HepG2 (cell line): ENCODE measurements around the gene COX6B1. TPM values are rescaled to one million over a fixed set of nuclear protein-coding genes. Genes with fewer than 3 reads are reported as not detected.

Source experiments
- AKAP8 ChIP-seq: sonication (generic); formaldehyde crosslinking; IDR thresholded peaks from 2 replicates; pipeline ENCODE4 v1.5.1; 2020; ENCODE audit warnings: mild to moderate bottlenecking, missing genetic modification reagents
- DDIT3 ChIP-seq: sonication (generic); formaldehyde crosslinking; IDR thresholded peaks from 2 replicates; pipeline ENCODE4 v1.4.0; 2020; ENCODE audit warnings: mild to moderate bottlenecking, missing genetic modification reagents
- DMAP1 ChIP-seq: IDR thresholded peaks from 2 replicates; pipeline ENCODE4 v1.6.1; 2016
- MTF2 ChIP-seq: sonication (generic); formaldehyde crosslinking; IDR thresholded peaks from 2 replicates; pipeline ENCODE4 v1.5.0; 2020; ENCODE audit warnings: missing genetic modification reagents, borderline replicate concordance
- MXI1 ChIP-seq: IDR thresholded peaks from 3 replicates; pipeline ENCODE4 v1.6.1; 2012; ENCODE audit warnings: low read depth, low read length, inconsistent platforms, borderline replicate concordance
- NFIB ChIP-seq: sonication (generic); formaldehyde crosslinking; IDR thresholded peaks from 2 replicates; pipeline ENCODE4 v1.9.0; 2021; ENCODE audit warnings: missing genetic modification reagents, mild to moderate bottlenecking, borderline replicate concordance
- NFKBIZ ChIP-seq: IDR thresholded peaks from 2 replicates; pipeline ENCODE4 v1.6.1; 2018; ENCODE audit warnings: missing genetic modification reagents, missing compliant biosample characterization
- PCBP1 ChIP-seq: fragments of 200-400 bp; formaldehyde crosslinking; IDR thresholded peaks from 2 replicates; pipeline ENCODE4 v1.6.1; 2017; ENCODE audit warnings: mild to moderate bottlenecking, low read depth, low read length, borderline replicate concordance
- POLR2A ChIP-seq, 2 experiments: IDR thresholded peaks; 2 replicates each; pipeline ENCODE4 v1.6.1; 2011; ENCODE audit warnings: low read depth in 2 of 2, low read length in 2 of 2, mild to moderate bottlenecking in 1 of 2, moderate library complexity in 1 of 2; ENCODE audit not compliant: insufficient read depth in 1 of 2
- SP5 ChIP-seq: IDR thresholded peaks from 2 replicates; pipeline ENCODE4 v1.6.1; 2016; ENCODE audit warnings: low read depth, borderline replicate concordance
- TCF12 ChIP-seq, 2 experiments: fragments of 450-650 bp in 1 of 2; sonication (generic) in 1 of 2; formaldehyde crosslinking in 1 of 2; IDR thresholded peaks; 2 replicates each; pipeline versions ENCODE4 v1.6.1 to v1.8.0; 2017 to 2022; ENCODE audit warnings: antibody characterized with exemption in 1 of 2, mild to moderate bottlenecking in 1 of 2, missing genetic modification reagents in 1 of 2, moderate library complexity in 1 of 2
- TCF7L2 ChIP-seq: IDR thresholded peaks from 2 replicates; pipeline ENCODE4 v1.6.1; 2011; ENCODE audit warnings: mild to moderate bottlenecking, low read depth, low read length, moderate library complexity
- ZBTB20 ChIP-seq: sonication (generic); formaldehyde crosslinking; IDR thresholded peaks from 2 replicates; pipeline ENCODE4 v1.8.1; 2023; ENCODE audit warnings: missing genetic modification reagents, low read depth, mild to moderate bottlenecking, borderline replicate concordance
- ZKSCAN1 ChIP-seq: fragments of 150-350 bp; IDR thresholded peaks from 2 replicates; pipeline ENCODE4 v1.6.1; 2014; ENCODE audit warnings: low read length
- ZNF18 ChIP-seq: sonication (generic); formaldehyde crosslinking; IDR thresholded peaks from 2 replicates; pipeline ENCODE4 v1.8.0; 2022; ENCODE audit warnings: mild to moderate bottlenecking, missing genetic modification reagents; ENCODE audit not compliant: insufficient replicate concordance
- ZNF333 ChIP-seq: sonication (generic); formaldehyde crosslinking; IDR thresholded peaks from 2 replicates; pipeline ENCODE4 v1.4.0; 2020; ENCODE audit warnings: mild to moderate bottlenecking, missing genetic modification reagents, borderline replicate concordance
- ZNF564 ChIP-seq: sonication (generic); formaldehyde crosslinking; IDR thresholded peaks from 2 replicates; pipeline ENCODE4 v1.8.1; 2023; ENCODE audit warnings: mild to moderate bottlenecking, missing genetic modification reagents
- ZNF737 ChIP-seq: sonication (generic); formaldehyde crosslinking; IDR thresholded peaks from 2 replicates; pipeline ENCODE4 v1.5.0; 2020; ENCODE audit warnings: missing genetic modification reagents, mild to moderate bottlenecking, borderline replicate concordance
- polyA plus RNA-seq, 8 experiments: library from polyadenylated mRNA; depleted of rRNA in 3 of 8; stranded (reverse) in 7 of 8; unstranded in 1 of 8; fragments of >200 nt; fragmentation: Illumina TruSeq in 4 of 8; extraction: Trizol in 4 of 8; gene quantifications; 2 replicates each; pipeline versions ENCODE4 v1.2.1 to v1.2.3, GENCODE V29; 2011 to 2016; ENCODE audit warnings: low read depth in 4 of 8, missing spikeins in 1 of 8, mixed read lengths in 1 of 8; ENCODE audit not compliant: insufficient read depth in 1 of 8
- total RNA-seq, 5 experiments: library from RNA; depleted of rRNA; stranded (reverse); fragments of >200 nt; fragmentation: Illumina TruSeq; extraction: Trizol; gene quantifications; 2 replicates each; pipeline ENCODE4 v1.2.3, GENCODE V29; 2016; ENCODE audit warnings: low read depth in 1 of 5
- TF ChIP-seq, protein P1 (sequence below), 2 experiments: sonication (generic) in 1 of 2; formaldehyde crosslinking in 1 of 2; IDR thresholded peaks; 2 replicates each; pipeline versions ENCODE4 v1.4.0 to v1.6.1; 2018 to 2020; ENCODE audit warnings: missing genetic modification reagents in 2 of 2, borderline replicate concordance in 1 of 2, low read depth in 1 of 2, mild to moderate bottlenecking in 1 of 2, missing biosample characterization in 1 of 2
- TF ChIP-seq, protein P2 (sequence below): sonication (generic); formaldehyde crosslinking; IDR thresholded peaks from 2 replicates; pipeline ENCODE4 v1.4.0; 2020; ENCODE audit warnings: mild to moderate bottlenecking, missing genetic modification reagents
- TF ChIP-seq, protein P3 (sequence below): fragments of 450-650 bp; IDR thresholded peaks from 2 replicates; pipeline ENCODE4 v1.6.1; 2016
- TF ChIP-seq, protein P4 (sequence below): sonication (generic); IDR thresholded peaks from 2 replicates; pipeline ENCODE4 v1.6.1; 2016; ENCODE audit warnings: low read depth, borderline replicate concordance

Gene COX6B1
- total and polyA plus RNA-seq, 2 of the 13 experiments (the other 11 are each of a cell fraction or from before 2014, with no cell fraction given) = 481 to 487 TPM

DNA sequence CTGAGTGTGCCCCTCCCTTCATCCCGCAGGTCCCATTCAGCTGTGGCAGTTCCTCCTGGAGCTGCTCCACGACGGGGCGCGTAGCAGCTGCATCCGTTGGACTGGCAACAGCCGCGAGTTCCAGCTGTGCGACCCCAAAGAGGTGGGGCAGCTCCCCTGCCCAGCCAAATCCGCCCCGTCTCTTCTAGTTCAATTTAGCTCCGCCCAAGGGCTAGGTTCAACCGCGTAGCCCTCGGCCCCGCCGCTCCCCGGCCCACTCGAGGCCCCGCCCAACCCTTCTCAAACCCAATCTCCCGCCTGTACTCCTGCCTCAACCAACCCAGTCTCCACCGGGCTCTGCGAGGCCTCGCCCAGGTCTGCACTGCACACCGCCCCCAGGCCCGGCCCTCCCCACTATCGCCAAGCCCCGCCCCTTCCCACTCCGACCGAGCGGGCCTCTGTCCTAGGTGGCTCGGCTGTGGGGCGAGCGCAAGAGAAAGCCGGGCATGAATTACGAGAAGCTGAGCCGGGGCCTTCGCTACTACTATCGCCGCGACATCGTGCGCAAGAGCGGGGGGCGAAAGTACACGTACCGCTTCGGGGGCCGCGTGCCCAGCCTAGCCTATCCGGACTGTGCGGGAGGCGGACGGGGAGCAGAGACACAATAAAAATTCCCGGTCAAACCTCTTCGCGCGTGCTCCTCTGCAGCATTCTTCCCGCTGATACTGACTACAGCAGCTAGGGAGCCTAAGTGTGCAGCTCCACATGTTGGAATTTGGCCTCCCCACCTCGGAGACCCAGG lies 3.7 kb upstream of the COX6B1 start (continued):
- TF ChIP-seq, protein P1, sequence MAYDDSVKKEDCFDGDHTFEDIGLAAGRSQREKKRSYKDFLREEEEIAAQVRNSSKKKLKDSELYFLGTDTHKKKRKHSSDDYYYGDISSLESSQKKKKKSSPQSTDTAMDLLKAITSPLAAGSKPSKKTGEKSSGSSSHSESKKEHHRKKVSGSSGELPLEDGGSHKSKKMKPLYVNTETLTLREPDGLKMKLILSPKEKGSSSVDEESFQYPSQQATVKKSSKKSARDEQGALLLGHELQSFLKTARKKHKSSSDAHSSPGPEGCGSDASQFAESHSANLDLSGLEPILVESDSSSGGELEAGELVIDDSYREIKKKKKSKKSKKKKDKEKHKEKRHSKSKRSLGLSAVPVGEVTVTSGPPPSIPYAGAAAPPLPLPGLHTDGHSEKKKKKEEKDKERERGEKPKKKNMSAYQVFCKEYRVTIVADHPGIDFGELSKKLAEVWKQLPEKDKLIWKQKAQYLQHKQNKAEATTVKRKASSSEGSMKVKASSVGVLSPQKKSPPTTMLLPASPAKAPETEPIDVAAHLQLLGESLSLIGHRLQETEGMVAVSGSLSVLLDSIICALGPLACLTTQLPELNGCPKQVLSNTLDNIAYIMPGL (CRISPR knock-in tag; IDR thresholded peaks at IDR 0.05; ENCODE audit: borderline replicate concordance in 1 of 2, low read depth in 1 of 2) = 0 out of 4 replicates have a peak, but pooled peaks of 1 of the 2 experiments have one; percentile 52
- TF ChIP-seq AKAP8 (CRISPR knock-in tag) (no peak), PCBP1 (peak; percentile 71; the same call in 1 of the 2 replicates), ZBTB20 (CRISPR knock-in tag) (no peak), DDIT3 (CRISPR knock-in tag) (no peak), ZNF564 (peak; percentile 60; the same call in 1 of the 2 replicates), ZNF737 (CRISPR knock-in tag) (no peak), MXI1 (peak; percentile 46; the same call in 1 of the 3 replicates), ZNF333 (CRISPR knock-in tag) (0 out of 2 replicates have a peak, but pooled peaks have one; percentile 62), NFKBIZ (CRISPR knock-in tag) (no peak), POLR2A (IDR thresholded peaks at IDR 0.05; ENCODE audit: insufficient read depth in 1 of 2, low read depth in 2 of 2, low read length in 2 of 2) (peak; percentile 21 to 51; a peak in 2 of 4 replicates), TCF7L2 (no peak), TCF12 (IDR thresholded peaks at IDR 0.05) (no peak), TCF12 (CRISPR knock-in tag; IDR thresholded peaks at IDR 0.05) (peak; percentile 56; the same call in 1 of the 2 replicates), MTF2 (CRISPR knock-in tag) (peak; percentile 42; the same call in 1 of the 2 replicates), ZNF18 (CRISPR knock-in tag) (no peak), ZKSCAN1 (no peak), NFIB (CRISPR knock-in tag) (no peak), SP5 (CRISPR knock-in tag) (peak; percentile 58; the same call in 1 of the 2 replicates), DMAP1 (peak; percentile 65)
- TF ChIP-seq, protein P2, sequence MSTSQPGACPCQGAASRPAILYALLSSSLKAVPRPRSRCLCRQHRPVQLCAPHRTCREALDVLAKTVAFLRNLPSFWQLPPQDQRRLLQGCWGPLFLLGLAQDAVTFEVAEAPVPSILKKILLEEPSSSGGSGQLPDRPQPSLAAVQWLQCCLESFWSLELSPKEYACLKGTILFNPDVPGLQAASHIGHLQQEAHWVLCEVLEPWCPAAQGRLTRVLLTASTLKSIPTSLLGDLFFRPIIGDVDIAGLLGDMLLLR (CRISPR knock-in tag) = peak; percentile 48; the same call in 1 of the 2 replicates
- TF ChIP-seq, protein P3, sequence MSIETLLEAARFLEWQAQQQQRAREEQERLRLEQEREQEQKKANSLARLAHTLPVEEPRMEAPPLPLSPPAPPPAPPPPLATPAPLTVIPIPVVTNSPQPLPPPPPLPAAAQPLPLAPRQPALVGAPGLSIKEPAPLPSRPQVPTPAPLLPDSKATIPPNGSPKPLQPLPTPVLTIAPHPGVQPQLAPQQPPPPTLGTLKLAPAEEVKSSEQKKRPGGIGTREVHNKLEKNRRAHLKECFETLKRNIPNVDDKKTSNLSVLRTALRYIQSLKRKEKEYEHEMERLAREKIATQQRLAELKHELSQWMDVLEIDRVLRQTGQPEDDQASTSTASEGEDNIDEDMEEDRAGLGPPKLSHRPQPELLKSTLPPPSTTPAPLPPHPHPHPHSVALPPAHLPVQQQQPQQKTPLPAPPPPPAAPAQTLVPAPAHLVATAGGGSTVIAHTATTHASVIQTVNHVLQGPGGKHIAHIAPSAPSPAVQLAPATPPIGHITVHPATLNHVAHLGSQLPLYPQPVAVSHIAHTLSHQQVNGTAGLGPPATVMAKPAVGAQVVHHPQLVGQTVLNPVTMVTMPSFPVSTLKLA = no peak
- TF ChIP-seq, protein P4, sequence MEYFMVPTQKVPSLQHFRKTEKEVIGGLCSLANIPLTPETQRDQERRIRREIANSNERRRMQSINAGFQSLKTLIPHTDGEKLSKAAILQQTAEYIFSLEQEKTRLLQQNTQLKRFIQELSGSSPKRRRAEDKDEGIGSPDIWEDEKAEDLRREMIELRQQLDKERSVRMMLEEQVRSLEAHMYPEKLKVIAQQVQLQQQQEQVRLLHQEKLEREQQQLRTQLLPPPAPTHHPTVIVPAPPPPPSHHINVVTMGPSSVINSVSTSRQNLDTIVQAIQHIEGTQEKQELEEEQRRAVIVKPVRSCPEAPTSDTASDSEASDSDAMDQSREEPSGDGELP = peak; percentile 41; the same call in 1 of the 2 replicates
